GM12891 (cell line): ENCODE measurements around the gene SERPINE2.

Experiments
- POLR2A ChIP-seq: IDR thresholded peaks from 2 replicates; pipeline ENCODE4 v1.6.1; 2011; ENCODE audit warnings: low read depth, low read length, control low read depth
- POLR2AphosphoS5 ChIP-seq: IDR thresholded peaks from 2 replicates; pipeline ENCODE4 v1.6.1; 2011; ENCODE audit warnings: low read depth, low read length, control low read depth

- TF ChIP-seq POLR2A (no peak), POLR2AphosphoS5 (no peak)
These were observed 14.8 kb downstream of the SERPINE2 start for GRCh38 chr2:224024270-224024669.
